GM19240 (cell line): ENCODE data around the gene OR56A1.
"Not testable (repeated sequence)": the region's sequence is repeated elsewhere in the genome, so short reads cannot be mapped to it uniquely, and the experiment has no call there.

Source experiments
- DNase-seq: peaks from one replicate; pipeline ENCODE4 v3.0.0; 2011; ENCODE audit warnings: low spot score; ENCODE audit not compliant: insufficient read length

The OR56A1 gene, protein sequence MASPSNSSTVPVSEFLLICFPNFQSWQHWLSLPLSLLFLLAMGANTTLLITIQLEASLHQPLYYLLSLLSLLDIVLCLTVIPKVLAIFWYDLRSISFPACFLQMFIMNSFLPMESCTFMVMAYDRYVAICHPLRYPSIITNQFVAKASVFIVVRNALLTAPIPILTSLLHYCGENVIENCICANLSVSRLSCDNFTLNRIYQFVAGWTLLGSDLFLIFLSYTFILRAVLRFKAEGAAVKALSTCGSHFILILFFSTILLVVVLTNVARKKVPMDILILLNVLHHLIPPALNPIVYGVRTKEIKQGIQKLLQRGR

DNA sequence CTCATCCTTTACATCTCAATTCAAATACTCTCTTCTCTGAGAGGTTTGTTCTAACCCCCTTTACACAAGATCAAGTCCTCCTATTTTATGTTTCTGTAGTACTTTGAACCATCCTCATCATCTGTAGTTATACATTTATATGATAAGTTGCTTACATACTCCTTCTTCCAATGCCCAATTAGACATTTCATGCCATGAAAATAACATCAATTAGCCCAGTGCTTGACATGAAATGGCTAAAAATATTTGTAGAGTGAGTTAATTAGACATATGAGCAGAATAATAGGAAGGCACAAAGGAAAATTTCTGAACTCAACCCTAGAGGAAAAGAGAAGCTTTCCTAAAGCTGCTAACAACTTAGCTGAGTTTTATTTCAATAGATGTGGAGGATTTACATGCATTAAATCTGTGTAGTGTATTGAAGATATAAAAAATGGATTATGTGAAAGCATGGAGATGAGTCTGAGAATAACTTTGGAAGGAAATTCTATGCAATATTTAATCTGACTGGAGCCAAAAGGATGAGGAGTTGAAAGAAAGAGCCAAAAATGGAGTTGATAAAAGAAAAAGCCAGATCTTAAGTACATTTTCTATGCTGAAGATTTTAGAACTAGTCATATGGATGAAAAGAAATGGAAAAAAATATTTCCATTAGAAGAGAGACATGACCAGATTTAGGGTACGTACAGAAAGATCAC is at the start of gene OR56A1:
OR56A1 (minus strand) TSS at position 51 of the 698 bp plus-strand sequence. CDS start 3,066 bp downstream, outside the sequence.
- DNase-seq = no peak

DNA sequence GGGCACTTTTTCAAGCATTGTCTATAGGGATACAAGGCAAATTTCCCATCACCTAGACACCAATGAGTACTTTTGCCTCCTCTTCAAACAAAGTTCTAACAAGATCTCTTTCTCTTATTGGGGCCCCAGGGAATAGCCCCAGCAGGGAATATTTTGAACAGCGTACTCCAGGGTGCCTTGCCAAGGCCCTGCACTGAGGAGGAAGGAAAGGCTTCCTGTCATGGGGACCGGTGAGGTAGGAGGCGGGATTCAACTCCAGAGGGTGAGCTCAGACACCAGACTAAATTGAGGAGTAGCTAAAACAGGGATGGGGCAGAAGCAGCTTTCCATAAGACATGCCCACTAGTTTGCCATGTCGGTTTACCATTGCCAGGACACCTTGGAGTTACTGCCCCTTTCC is 48.9 kb upstream of the OR56A1 start:
- DNase-seq = no peak

DNA sequence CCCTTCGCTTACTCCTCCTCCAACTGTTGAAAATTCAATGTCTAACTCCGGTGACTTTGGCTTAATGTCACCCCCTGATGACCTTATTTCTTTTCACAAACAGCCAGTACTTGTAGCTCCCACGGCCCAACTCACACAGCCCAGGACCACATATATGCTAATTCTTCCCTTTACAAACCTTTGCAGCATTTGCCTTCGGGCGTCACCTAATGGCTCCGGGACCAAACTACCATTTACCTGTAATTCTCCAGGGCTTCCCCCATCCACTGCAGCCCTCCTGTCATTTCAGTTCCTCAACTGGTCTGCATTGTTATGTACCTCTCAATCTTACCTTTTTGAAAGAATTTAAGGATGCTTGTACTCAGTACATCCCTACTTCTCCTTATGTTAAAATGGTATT is 47.2 kb upstream of the OR56A1 start:
- no peak for DNase-seq

GRCh38 chr11:6076443-6076842 is 45.9 kb upstream of the OR56A1 start:
- not testable (repeated sequence) for DNase-seq

DNA sequence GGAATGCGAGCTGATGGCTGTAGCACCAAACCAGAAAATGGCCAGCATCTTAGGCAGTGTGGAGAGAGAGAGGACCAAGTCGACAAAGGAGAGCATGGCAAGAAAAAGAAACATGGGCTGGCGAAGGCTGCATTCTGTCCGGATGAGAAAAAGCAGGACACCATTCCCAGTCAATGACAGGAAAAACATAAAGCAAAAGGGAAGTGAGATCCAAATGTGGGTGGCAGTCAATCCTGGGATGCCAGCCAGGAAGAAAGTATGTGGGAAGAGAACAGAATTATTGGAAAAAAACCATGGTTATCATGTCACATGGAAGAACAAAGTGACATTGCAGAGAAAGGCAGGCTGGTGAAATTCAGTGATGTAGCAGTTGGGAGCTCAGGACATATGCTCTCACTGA is 36.9 kb upstream of the OR56A1 start:
- no peak for DNase-seq

GRCh38 chr11:6062691-6063358 is 32.3 kb upstream of the OR56A1 start:
- no peak for DNase-seq

DNA sequence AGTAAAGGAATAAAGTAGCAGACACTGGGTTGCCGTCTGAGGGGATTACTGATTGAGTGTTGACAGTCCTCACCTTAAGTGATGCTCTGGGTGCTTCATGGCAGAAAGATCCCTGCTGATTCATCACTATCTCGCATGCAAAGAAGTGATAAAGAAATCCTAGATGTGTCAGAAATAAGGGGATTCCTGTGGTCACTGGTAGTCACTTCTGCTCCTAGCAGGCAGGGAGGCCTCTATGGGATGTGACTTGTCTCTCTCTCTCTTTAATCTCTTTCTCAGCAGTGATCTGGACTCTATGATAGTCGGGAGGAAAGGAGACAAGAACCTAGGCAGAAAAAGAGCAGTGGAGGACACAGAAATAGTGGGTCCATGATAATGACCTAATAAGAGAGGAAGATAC is 30.9 kb upstream of the OR56A1 start:
- no peak for DNase-seq

GRCh38 chr11:6057452-6057851 is 26.9 kb upstream of the OR56A1 start:
- no peak for DNase-seq

DNA sequence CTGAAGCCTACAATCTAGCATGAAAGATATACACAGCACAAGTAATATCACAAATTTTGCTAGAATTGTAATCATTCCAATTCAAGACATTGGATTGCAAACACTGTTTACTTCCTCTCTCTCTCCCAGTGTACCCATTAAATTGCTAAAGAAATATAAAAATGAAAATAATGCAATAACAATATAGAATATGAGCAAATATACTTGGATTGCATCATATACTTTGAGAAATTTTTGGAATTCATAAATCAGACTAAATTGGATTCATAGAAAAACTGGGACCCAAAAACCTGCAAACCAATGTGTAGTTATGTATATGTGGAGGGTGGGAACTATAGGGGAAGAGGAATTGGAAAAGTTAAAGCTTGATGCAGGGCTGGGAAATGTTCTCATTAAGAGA is 25.0 kb upstream of the OR56A1 start:
- DNase-seq = no peak

GRCh38 chr11:6052374-6052773 is 21.8 kb upstream of the OR56A1 start:
- DNase-seq = no peak

DNA sequence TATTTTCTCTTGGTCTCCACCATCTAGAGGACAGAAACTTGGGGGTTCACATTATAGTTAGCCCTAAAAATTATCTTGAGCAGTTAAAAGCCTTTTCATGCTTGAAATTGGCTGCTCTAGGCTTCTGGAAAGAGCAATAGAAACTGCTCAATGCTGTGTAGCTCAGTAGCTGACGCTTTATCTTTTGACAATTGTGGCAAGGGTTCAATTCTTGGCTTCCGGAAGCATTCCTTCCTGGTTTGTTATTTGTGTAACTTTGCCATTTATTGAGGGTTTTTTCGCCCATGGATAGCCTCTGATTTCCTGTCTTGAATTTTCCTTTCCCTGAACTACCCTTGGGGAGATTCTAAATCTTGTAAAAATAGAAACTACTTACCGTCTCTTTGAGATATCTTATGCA is 10.3 kb upstream of the OR56A1 start:
- DNase-seq = no peak

- no peak for DNase-seq
These were observed 3.1 kb downstream of the OR56A1 start for GRCh38 chr11:6027501-6027900.

- no peak for DNase-seq
These were observed 5.5 kb downstream of the OR56A1 start for GRCh38 chr11:6025056-6025455.

- DNase-seq = peak; percentile 4
These were observed 7.6 kb downstream of the OR56A1 start for GRCh38 chr11:6022956-6023355.

GRCh38 chr11:6013042-6013441 is 17.5 kb downstream of the OR56A1 start:
- DNase-seq = no peak

DNA sequence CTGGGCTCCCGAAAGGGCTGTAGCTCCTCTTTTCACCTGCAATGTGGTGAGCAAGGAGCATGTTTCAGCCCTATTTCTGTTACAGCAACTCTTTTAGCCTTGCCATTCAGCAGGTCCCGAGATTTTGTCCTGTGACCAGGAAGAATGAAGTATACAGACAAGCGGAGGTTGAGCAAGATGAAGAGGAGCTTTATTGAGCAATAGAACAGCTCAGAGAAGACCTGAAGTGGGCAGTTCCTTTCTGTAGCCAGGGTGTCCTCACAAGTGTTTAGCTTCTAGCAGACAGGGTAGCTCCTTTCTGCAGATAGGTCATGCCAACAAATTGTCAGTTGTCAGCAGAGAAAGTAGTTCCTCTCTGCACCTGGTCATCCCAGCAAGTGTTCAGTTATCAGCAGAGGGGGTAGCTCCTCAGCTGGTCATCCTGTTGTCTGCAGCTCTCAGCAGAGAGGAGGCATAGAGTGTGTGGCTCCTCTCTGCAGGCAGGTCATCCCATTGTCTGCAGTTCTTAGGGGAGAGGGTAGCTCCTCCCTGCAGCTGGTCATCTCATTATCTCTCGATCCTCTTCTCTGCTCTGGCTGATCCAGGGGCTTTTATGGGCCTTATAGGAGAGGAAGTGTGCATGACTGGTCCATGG is 18.4 kb downstream of the OR56A1 start:
- DNase-seq = no peak

GRCh38 chr11:6006846-6007245 is 23.7 kb downstream of the OR56A1 start, which contains the start of gene OR56A4:
OR56A4 (minus strand) TSS chr11:6006946; CDS start chr11:6002992, 3,954 bp downstream.
- no peak for DNase-seq

GRCh38 chr11:6006395-6006794 is 24.2 kb downstream of the OR56A1 start:
- DNase-seq = no peak

GRCh38 chr11:6002202-6002699 is 28.3 kb downstream of the OR56A1 start:
- DNase-seq = no peak

- DNase-seq = no peak
These were observed 35.8 kb downstream of the OR56A1 start for GRCh38 chr11:5994791-5995190.

GRCh38 chr11:5992604-5993251 is 37.8 kb downstream of the OR56A1 start:
- no peak for DNase-seq
